Activated CD4-positive, alpha-beta T cell treated with anti-CD3 and anti-CD28 coated beads, Interleukin-2, Interleukin-4, amounts not matched to agents 100 ng/mL and 50 ng/mL, durations not matched to agents 16 hours and 8 hours (primary cell): ENCODE data around the gene DDX51.
"Not testable (repeated sequence)": the region's sequence is repeated elsewhere in the genome, so short reads cannot be mapped to it uniquely, and the experiment has no call there.

Experiments used
- DNase-seq: peaks from one replicate; pipeline ENCODE4 v3.0.0-alpha.2; 2020; ENCODE audit warnings: low spot score

The DDX51 gene

DNA sequence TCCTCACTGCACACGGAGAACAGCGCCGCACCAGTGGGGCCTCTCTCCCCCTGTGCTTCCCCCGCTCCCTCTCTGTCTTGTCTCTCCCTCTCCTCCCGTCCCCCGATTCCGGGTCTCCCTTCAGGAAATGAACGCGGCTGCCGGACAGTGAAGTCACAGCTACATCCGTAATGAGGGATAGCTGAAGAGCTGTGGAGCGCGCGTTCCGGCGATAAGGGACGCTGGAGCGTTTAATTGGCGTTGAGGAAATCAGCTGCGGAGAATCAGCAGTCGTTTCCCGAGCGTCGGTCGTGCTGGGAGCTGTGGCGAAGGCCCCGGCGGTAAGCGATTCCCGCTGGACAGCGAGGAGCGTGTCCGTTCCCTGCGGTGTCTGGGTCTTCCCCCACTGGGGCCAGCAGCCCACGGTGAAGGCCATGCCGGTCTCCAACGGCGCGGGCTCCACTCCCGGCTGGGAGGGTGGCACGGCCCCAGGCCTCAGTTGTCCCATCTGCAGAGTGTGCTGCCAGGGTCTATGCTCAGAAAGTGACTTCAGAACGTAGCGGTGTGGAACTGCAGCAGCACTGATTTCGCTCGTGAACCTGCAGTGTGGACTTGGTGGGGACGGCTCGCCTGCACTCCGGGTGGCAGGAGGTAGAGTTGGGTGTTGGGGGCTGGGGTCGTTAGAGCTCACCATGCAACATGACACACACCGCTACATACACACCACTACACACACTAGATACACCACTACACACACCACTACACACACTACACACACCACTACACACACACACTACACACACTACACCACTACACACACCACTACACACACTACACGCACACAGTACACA is 11.0 kb upstream of the DDX51 start:
- DNase-seq: no peak

GRCh38 chr12:132154341-132154761 is 10.2 kb upstream of the DDX51 start:
- DNase-seq: no peak

DNA sequence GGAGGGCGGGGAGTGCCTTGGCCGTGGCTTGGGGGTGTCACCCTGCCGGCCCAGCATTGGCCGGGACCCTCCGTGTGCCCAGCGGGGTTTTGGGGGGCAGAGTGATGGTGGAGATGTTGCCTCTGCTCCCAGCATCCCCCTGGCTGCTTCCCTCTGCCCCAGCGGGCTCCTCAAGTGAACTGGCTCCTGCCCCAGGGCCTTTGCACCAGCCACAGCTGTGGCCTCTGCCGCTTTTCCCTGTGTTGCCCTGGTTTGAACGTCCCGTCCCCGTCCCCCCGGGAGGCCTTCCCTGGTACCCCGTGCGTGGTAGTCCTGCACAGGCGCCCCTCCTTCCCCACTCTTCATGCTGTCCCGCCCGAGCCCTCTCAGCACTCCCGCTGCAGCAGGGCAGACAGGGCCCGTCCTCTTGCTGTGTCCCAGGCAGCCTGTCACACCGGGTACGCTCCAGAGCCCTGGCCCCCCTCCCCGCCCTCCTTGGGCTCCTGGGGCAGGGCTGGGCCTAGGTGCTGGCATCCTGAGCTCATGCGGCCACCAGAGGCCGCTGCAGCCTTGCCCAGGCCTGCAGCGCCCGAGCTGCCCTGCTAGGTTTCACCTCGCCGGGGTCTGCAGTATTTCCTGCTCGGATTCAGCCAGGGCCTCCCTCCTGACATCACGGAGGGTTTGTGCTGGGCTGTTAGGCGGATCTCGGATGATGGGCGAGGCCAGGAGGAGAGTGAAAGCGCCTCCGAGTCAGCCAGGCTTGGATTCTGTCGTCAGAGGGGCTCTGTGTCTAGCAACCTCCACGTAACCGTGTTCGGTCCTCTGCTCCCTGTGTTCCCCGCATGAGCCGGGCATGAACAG is 9.6 kb upstream of the DDX51 start:
- peak; percentile 49 for DNase-seq

- DNase-seq: no peak
Observed at GRCh38 chr12:132152953-132153352, 8.8 kb upstream of the DDX51 start.

DNA sequence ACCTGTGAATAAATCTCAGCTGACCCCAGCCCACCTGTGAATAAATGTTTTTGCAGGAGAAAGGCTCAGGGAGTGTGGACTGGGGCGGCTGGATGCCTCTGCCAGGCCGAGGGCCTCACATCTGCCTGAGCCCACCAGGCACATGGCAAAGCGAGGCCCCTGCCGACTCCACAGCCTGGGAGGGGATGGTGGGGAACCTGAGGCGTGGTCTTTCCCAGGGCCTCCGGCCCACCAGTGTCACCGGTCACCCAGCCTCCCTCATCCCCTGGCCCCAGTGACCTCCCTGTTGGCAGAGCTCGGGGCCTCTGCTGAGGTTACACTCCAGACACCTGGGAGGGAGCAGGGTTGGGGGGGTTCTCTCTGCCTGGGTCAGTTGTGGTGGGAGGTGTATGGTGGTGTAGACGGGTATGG is 8.3 kb upstream of the DDX51 start:
- no peak for DNase-seq

- no peak for DNase-seq
Observed at GRCh38 chr12:132151766-132152410, 7.8 kb upstream of the DDX51 start.

GRCh38 chr12:132151145-132151765 is 7.1 kb upstream of the DDX51 start:
- DNase-seq: no peak

DNA sequence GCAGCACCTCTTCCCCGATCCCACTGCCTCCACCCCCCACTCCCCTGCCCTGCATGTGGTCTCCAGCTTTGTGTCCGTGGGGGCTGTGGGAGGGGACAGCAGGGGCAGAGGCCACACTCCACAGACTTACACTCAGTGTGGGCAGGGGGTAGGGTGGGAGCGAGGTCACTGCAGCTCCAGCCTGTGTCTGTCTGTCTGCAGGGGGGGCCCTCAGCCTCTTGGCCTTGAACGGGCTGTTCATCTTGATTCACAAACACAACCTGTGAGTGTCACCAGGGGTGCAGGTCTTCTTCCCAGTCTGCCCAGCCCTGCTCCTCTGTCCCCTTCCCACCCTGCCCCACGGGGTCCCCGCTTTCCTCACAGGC is 6.6 kb upstream of the DDX51 start:
- DNase-seq: no peak

- DNase-seq: not testable (repeated sequence)
Observed at GRCh38 chr12:132149526-132149925, 5.4 kb upstream of the DDX51 start.

GRCh38 chr12:132148368-132149045 is 4.4 kb upstream of the DDX51 start:
- DNase-seq: no peak

DNA sequence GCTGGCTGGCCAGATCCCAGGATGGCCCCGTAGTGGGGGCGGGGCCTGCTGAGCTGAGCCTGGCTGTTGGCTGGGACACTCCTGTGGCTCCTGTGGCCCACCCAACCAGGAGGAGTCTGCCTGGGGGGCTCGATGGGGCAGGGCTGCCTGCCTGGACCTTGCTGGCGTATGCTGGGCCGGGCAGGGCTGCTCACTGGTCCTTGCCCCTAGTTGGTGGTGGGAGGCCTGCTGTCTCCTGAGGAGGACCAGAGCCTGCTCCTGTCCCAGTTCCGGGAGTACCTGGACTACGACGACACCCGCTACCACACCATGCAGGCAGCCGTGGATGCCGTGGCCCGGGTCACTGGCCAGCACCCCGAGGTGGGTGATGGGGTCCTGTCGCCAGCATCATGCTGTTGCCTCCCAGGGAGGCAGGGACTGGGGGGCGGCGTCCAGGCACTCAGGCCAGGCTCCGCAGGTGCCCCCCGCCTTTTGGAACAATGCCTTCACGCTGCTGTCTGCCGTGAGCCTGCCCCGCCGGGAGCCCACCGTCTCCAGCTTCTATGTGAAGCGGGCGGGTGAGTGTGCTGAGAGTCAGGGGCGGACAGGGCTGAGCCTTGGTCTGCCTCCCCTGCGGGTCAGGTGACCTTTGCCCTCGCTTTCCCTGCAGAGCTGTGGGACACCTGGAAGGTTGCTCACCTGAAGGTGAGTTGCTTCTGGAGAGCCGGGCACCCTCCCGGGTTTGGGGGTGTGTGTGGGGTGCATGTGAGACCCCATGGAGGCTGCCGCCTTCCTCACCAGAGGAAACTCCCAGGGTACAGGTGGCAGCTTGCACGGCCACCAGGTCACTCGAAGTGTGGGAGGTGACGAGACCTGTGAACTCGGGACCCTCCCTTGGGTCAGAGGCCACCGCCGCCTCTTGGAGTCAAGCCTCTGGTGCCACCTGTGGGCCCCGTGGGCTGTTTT is 3.6 kb upstream of the DDX51 start:
- no peak for DNase-seq

- no peak for DNase-seq
Observed at GRCh38 chr12:132146772-132147422, 2.8 kb upstream of the DDX51 start.

GRCh38 chr12:132146098-132146497 is 2.0 kb upstream of the DDX51 start:
- no peak for DNase-seq

- DNase-seq: no peak
Observed at GRCh38 chr12:132145334-132145733, 1.2 kb upstream of the DDX51 start.

DNA sequence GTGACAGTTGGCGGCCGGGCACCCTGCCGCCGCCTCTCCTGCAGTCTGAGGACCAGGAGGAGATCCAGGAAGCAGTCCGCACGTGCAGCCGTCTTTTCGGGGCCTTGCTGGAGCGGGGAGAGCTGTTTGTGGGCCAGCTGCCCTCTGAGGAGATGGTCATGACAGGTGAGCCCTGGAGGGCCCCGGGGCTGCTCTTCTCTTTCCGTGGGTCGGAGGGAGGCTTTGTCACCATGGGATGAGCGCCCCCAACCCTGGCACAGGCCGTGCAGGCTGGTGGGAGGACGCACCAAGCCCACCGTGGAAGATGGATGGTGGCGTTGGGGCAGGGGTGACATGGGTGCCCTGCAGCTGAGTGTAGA is 670 bp upstream of the DDX51 start:
- DNase-seq: no peak

- DNase-seq: no peak
Observed at GRCh38 chr12:132143336-132144071, 615 bp downstream of the DDX51 start.

GRCh38 chr12:132142679-132143335 is 1.3 kb downstream of the DDX51 start:
- no peak for DNase-seq

DNA sequence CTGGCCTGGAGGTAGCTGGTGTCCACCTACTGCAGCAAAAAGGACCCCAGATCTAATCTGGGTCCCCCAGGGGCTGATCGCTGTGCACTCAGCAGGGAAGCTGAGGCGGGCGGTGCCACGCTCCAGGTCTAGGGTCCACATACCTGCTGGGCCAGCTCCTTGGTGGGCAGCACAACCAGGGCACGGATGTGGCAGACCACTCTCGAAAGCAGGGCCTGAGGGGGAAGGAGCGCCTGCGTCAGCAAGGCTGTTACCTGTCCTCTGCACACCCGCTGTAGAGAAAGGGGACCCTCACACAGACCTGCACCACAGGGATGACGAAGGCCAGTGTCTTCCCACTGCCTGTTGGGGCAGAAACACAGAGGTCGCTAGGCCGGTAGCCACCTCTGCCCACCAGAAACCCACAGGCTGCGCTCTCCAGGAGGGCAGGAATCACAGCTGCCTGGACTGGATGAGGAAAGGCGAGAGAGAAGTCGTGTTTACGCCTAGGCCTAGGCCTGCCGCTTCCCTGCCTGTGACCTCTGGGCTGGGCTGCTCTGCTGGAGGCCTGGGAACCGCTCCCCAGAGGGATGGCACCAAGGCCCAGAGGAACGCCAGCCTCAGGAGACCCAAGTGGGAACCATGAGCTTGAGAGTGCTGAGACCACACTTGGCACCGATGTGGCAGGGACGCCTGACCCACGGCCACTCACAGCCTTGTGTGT is 2.0 kb downstream of the DDX51 start:
- no peak for DNase-seq
